ENCODE measurements around the gene RASSF4.

Gene RASSF4

DNA sequence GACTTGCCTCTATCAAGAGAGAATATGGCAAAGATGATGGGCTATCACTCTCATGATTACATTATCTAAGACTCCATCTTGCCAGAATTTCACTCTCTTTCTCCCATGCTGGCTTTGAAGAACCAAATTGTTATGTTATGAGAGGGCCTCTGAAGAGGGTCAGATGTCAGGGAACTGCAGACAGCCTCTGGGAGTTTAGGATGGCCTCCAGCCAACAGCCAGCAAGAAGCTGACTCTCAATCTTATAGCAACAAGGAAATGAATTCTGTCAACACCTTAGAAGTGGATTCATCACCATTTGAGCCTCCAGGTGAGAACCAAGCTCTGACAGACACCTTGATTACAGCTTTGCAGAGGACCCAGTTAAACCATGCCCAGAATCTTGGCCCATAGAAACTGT lies 74.7 kb downstream of the RASSF4 start:
- DNase-seq: no peak
- H3K27me3 Mint-ChIP-seq: peaks cover 34% of the 10 kb centered on the region
- H3K4me1 Mint-ChIP-seq (ENCODE audit: low read depth): no peaks in the 10 kb centered on the region
- H3K36me3 Mint-ChIP-seq (ENCODE audit: low read depth): peaks cover 4% of the 10 kb centered on the region
- H3K27ac Mint-ChIP-seq: no peak overlapping the region
- peaks cover 20% of the 10 kb centered on the region for H3K9me3 Mint-ChIP-seq
- H3K4me3 Mint-ChIP-seq: no peak overlapping the region

DNA sequence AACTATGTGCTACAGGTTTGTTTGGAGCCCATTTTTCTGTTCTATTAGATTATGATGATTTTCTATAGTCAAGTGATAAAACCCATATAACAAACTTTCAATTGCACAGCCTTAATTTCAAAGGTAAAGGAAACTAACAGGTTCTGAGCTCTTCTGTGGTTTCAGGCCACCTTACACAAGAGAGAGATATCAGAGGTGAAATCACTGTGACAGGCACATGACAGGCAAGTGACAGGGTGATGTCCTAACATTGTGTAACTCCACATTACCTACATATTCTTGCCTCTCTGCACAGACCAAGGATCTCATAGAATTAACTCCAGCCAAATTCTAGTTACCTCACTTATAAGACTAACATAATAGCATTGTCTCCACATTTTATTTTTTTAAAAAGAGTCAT lies 76.1 kb downstream of the RASSF4 start:
- Mint-ChIP-seq H3K4me3 (no peak overlapping the region), H3K4me1 (ENCODE audit: low read depth) (no peaks in the 10 kb centered on the region), H3K9me3 (peaks cover 11% of the 10 kb centered on the region), H3K27ac (no peak overlapping the region), H3K36me3 (ENCODE audit: low read depth) (peaks cover 4% of the 10 kb centered on the region), H3K27me3 (peaks cover 34% of the 10 kb centered on the region)
- DNase-seq: no peak

DNA sequence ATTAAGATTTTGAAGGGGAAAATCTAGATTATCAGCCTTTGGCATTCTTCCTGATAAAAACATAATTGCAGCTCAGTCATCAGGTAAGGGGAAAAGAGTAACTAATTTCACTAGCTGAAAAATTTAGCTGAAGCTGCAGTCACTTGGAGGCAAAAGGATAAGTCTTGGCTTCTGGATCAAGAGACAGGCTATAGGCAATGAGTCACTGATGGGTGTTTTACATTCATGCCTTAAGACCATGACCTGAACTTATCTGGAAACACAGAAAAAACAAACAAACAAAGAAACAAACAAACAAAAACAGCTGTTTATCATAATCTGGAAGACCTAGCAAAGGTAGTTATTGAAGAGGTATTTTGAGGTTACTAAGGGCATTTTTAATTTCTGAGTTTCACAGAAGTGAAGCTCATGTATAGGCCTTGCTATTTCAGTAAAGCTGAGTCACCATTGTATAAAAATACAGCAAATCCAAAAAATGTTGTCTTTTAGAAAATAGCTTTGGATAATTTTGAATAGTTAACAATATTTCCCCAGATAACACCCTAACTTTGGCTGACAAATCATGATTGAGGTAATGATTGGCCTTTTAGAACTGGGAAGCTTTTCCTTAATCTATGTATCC lies 81.4 kb downstream of the RASSF4 start:
- no peak overlapping the region for H3K27ac Mint-ChIP-seq
- no peaks in the 10 kb centered on the region for H3K36me3 Mint-ChIP-seq (ENCODE audit: low read depth)
- DNase-seq: no peak
- no peak overlapping the region for H3K4me3 Mint-ChIP-seq
- peaks cover 22% of the 10 kb centered on the region for H3K27me3 Mint-ChIP-seq
- H3K9me3 Mint-ChIP-seq: no peaks in the 10 kb centered on the region
- no peaks in the 10 kb centered on the region for H3K4me1 Mint-ChIP-seq (ENCODE audit: low read depth)

DNA sequence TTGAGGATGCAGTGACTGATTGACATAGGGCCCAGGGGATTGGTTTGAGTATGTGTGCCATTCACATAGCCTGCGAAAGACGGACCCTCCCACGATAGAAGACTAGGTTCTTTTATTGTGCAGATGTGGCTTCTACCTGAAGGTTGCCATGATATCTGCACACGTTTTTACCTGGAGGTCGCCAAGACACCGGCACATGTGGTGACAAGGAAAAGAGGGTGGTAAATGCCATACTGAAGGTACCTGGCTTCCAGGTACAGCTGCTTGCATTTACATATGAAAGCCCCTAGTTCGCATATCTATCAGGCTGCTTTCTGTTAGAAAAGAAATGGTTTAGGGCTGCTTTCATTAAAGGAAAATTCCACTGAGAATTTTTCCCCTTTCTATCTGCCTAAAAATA lies 84.7 kb downstream of the RASSF4 start:
- no peaks in the 10 kb centered on the region for H3K4me1 Mint-ChIP-seq (ENCODE audit: low read depth)
- no peak overlapping the region for H3K4me3 Mint-ChIP-seq
- no peaks in the 10 kb centered on the region for H3K36me3 Mint-ChIP-seq (ENCODE audit: low read depth)
- peaks cover 9% of the 10 kb centered on the region for H3K9me3 Mint-ChIP-seq
- DNase-seq: no peak
- H3K27me3 Mint-ChIP-seq: peaks cover 7% of the 10 kb centered on the region
- no peak overlapping the region for H3K27ac Mint-ChIP-seq

All from activated T-cell treated with anti-CD3 and anti-CD28 coated beads, Interleukin-2, amount 50 U/mL, for 24 hours (primary cell).